Omental fat pad (tissue), 4 donors: ENCODE data around the gene CCDC112. TPM values are rescaled to one million over a fixed set of nuclear protein-coding genes. Genes with fewer than 3 reads are reported as not detected.

Experiments
- ATAC-seq: fragments of 150-250 bp; one replicate; pipeline ENCODE4 v1.9.1; 2016; ENCODE audit warnings: mild to moderate bottlenecking, moderate library complexity; ENCODE audit not compliant: low FRiP score
- DNase-seq: peaks from one replicate; pipeline ENCODE4 v3.0.0-alpha.2; 2019; ENCODE audit warnings: low spot score
- CTCF ChIP-seq, 3 donors: fragments of 450-650 bp; IDR thresholded peaks; one replicate each; pipeline ENCODE4 v1.5.1; 2016 to 2017; ENCODE audit warnings: antibody characterized with exemption in 3 of 3, mild to moderate bottlenecking in 3 of 3, moderate library complexity in 2 of 3
- total RNA-seq, 4 donors: library from RNA; depleted of rRNA; stranded (reverse); fragments of >200 nt; gene quantifications; one replicate each; pipeline ENCODE4 v1.1.0, GENCODE V29; 2016

Gene CCDC112
- total RNA-seq, 4 donors from 2014 or later: 2.6 to 9.1 (median 5.4) TPM

- TF ChIP-seq CTCF (IDR thresholded peaks at IDR 0.05): no peak
These were observed 53.0 kb downstream of the CCDC112 start for GRCh38 chr5:115243412-115243811.

DNA sequence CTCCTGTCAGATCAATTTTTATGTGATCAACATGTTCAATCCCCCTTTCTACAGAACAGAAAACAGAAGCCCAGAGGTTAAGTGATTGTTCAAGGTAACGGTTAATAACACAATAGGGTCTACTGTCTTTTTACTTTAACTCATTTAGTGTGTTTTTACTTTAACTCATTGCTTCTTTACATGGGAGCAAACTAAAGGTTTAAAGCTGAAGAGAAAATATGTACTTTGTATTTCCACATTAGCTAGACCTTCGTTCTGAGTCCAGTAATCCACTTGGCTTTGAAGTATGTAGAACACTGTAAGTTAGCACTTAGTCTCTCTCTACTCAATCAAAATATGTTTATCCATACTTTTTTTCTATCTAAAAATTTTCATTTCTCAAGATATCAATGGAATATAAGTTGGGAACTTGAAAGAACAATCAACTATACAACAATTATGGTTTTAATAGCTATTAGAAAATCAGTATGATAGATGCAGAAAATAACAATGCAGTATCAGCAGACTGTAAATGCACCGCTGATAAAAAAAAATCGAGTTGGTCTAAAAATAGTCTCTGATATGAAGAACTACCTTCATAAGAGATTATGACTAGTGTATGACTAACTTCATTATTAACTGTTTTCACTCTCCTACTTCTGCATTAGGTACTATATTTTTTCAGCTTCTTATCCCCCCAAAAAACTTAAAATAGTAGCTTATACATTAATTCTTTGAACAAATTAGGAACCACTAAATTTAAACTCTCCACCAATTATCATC lies 54.4 kb downstream of the CCDC112 start:
- ATAC-seq (no peak), DNase-seq (no peak)
- no peak for TF ChIP-seq CTCF (IDR thresholded peaks at IDR 0.05)

More at GRCh38 chr5:115243412-115243811, 53.0 kb downstream of the CCDC112 start:
- DNase-seq (no peak), ATAC-seq (no peak)

- no peak for TF ChIP-seq CTCF (IDR thresholded peaks at IDR 0.05)
- DNase-seq: no peak
- no peak for ATAC-seq
These were observed 59.4 kb downstream of the CCDC112 start for GRCh38 chr5:115237066-115237465.

DNA sequence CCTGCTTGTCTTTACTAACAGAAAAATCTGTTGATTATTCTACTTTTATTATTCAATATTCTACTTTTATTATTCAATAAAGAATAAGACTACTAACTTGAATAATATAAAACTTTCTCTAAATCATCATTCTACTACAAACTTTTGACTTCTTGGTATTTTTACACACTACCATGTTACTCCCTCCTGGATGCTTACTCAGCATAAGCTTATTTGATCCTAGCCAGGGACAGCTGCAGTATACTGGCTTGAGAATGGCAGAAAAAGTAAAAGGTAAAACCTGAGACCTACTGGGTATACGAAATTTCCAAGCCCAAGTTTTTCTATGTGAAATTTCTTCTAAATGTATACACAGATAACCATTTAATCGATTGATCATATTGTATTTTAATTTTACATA lies 59.9 kb downstream of the CCDC112 start:
- DNase-seq (no peak), ATAC-seq (no peak)
- no peak for TF ChIP-seq CTCF (IDR thresholded peaks at IDR 0.05)

GRCh38 chr5:115231598-115231997 lies 64.9 kb downstream of the CCDC112 start:
- no peak for ATAC-seq
- DNase-seq: no peak
- no peak for TF ChIP-seq CTCF (IDR thresholded peaks at IDR 0.05)

- DNase-seq: no peak
- ATAC-seq: no peak
- TF ChIP-seq CTCF (IDR thresholded peaks at IDR 0.05): no peak
These were observed 66.8 kb downstream of the CCDC112 start for GRCh38 chr5:115229606-115230005.

GRCh38 chr5:115227281-115227680 lies 69.2 kb downstream of the CCDC112 start:
- ATAC-seq (no peak), DNase-seq (no peak)
- no peak for TF ChIP-seq CTCF (IDR thresholded peaks at IDR 0.05)
